ENCODE results near the gene ABI3BP. TPM values are rescaled to one million over a fixed set of nuclear protein-coding genes. Genes with fewer than 3 reads are reported as not detected.
A peak's percentile ranks its signal among the peaks of the same experiment; 100 is the strongest.

The ABI3BP gene
- total and polyA plus RNA-seq, 2 experiments from 2014 or later, result 0.42 to 0.57 TPM

DNA sequence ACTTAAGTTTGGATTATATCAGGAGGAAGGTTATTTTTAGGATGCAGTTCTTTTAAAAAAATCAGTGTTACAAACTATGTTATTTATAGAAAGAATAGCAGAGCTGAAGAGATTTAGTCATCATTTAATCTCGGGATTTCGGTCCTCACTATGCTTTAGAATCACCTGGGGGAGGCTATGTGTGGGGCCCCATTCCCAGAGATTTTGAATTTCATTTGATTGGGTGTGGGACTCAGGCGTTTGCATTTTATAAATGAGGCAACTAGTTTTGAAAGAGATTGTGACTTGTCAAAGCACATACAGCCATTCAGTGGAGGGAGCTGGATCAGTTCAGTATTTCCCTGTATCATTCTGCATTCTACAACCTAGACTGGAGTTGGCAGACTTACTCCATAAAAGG is 247.1 kb downstream of the ABI3BP start:
- H3K27me3 Mint-ChIP-seq (ENCODE audit: insufficient read depth, low read depth, poor library complexity), result no peaks in the 10 kb centered on the region
- H3F3A ChIP-seq (replicated peaks; ENCODE audit: low read depth), result no peaks in the 10 kb centered on the region
- H3K4me3 Mint-ChIP-seq, result no peak overlapping the region
- peak overlapping the region; percentile 28; the same call in 1 of the 2 replicates for H3K27ac Mint-ChIP-seq
- TF ChIP-seq JUNB (IDR thresholded peaks at IDR 0.05; ENCODE audit: unreplicated experiment) (no peak), EZH2 (IDR thresholded peaks at IDR 0.05; ENCODE audit: low read depth, unreplicated experiment) (no peak), POLR2AphosphoS5 (IDR thresholded peaks at IDR 0.05; ENCODE audit: low read depth) (no peak), ZNF114 (CRISPR knock-in tag; IDR thresholded peaks at IDR 0.05) (no peak)
- TF ChIP-seq, protein P1, sequence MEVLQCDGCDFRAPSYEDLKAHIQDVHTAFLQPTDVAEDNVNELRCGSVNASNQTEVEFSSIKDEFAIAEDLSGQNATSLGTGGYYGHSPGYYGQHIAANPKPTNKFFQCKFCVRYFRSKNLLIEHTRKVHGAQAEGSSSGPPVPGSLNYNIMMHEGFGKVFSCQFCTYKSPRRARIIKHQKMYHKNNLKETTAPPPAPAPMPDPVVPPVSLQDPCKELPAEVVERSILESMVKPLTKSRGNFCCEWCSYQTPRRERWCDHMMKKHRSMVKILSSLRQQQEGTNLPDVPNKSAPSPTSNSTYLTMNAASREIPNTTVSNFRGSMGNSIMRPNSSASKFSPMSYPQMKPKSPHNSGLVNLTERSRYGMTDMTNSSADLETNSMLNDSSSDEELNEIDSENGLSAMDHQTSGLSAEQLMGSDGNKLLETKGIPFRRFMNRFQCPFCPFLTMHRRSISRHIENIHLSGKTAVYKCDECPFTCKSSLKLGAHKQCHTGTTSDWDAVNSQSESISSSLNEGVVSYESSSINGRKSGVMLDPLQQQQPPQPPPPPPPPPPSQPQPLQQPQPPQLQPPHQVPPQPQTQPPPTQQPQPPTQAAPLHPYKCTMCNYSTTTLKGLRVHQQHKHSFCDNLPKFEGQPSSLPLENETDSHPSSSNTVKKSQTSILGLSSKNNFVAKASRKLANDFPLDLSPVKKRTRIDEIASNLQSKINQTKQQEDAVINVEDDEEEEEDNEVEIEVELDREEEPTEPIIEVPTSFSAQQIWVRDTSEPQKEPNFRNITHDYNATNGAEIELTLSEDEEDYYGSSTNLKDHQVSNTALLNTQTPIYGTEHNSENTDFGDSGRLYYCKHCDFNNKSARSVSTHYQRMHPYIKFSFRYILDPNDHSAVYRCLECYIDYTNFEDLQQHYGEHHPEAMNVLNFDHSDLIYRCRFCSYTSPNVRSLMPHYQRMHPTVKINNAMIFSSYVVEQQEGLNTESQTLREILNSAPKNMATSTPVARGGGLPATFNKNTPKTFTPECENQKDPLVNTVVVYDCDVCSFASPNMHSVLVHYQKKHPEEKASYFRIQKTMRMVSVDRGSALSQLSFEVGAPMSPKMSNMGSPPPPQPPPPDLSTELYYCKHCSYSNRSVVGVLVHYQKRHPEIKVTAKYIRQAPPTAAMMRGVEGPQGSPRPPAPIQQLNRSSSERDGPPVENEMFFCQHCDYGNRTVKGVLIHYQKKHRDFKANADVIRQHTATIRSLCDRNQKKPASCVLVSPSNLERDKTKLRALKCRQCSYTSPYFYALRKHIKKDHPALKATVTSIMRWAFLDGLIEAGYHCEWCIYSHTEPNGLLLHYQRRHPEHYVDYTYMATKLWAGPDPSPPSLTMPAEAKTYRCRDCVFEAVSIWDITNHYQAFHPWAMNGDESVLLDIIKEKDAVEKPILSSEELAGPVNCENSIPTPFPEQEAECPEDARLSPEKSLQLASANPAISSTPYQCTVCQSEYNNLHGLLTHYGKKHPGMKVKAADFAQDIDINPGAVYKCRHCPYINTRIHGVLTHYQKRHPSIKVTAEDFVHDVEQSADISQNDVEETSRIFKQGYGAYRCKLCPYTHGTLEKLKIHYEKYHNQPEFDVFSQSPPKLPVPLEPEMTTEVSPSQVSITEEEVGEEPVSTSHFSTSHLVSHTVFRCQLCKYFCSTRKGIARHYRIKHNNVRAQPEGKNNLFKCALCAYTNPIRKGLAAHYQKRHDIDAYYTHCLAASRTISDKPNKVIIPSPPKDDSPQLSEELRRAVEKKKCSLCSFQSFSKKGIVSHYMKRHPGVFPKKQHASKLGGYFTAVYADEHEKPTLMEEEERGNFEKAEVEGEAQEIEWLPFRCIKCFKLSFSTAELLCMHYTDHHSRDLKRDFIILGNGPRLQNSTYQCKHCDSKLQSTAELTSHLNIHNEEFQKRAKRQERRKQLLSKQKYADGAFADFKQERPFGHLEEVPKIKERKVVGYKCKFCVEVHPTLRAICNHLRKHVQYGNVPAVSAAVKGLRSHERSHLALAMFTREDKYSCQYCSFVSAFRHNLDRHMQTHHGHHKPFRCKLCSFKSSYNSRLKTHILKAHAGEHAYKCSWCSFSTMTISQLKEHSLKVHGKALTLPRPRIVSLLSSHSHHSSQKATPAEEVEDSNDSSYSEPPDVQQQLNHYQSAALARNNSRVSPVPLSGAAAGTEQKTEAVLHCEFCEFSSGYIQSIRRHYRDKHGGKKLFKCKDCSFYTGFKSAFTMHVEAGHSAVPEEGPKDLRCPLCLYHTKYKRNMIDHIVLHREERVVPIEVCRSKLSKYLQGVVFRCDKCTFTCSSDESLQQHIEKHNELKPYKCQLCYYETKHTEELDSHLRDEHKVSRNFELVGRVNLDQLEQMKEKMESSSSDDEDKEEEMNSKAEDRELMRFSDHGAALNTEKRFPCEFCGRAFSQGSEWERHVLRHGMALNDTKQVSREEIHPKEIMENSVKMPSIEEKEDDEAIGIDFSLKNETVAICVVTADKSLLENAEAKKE (CRISPR knock-in tag; IDR thresholded peaks at IDR 0.05), result no peak
- H3K4me3 ChIP-seq, result no peak overlapping the region
- ATAC-seq (no peak), DNase-seq (ENCODE audit: low spot score) (no peak)
- peaks cover 17% of the 10 kb centered on the region for H3K4me1 ChIP-seq (ENCODE audit: insufficient read depth)
- H3K36me3 Mint-ChIP-seq (ENCODE audit: low read depth), result peaks cover 49% of the 10 kb centered on the region; the same call in 2 of the 3 replicates
- no peaks in the 10 kb centered on the region; the same call in 1 of the 2 replicates for H4K20me1 ChIP-seq (replicated peaks; ENCODE audit: insufficient read depth)
- H3K36me3 ChIP-seq (ENCODE audit: insufficient read depth), result peaks cover 28% of the 10 kb centered on the region; the same call in 1 of the 2 replicates
- peaks cover 4% of the 10 kb centered on the region; the same call in 1 of the 2 replicates for H3K79me2 ChIP-seq (replicated peaks; ENCODE audit: insufficient read depth)
- no peaks in the 10 kb centered on the region for H3K27me3 ChIP-seq (ENCODE audit: insufficient read depth)
- H3K9me2 ChIP-seq (ENCODE audit: insufficient read depth), result no peaks in the 10 kb centered on the region
- no peak overlapping the region for H3K27ac ChIP-seq (ENCODE audit: low read depth)
- H2AFZ ChIP-seq, result no peak overlapping the region
- H3K4me2 ChIP-seq, result no peak overlapping the region
- H3K9me3 Mint-ChIP-seq, result no peaks in the 10 kb centered on the region
- H3K4me1 Mint-ChIP-seq, result peaks cover 12% of the 10 kb centered on the region

DNA sequence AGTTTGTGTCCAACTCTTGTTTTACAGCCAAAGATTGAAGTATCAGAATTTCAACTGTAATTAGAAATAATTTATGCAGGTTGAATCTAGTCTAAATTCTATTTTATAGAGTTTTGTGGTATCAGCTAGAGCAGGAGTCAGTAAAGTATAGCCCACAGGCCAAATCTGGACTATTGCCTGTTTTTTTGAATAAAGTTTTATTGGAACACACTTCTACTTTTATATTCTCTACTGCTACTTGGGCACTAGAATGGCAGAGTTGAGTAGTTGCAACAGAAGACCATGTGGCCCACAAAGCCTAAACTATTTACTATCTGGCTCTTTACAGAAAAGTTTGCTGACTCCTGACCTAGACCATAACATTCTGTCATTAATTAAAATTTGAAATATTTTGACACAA is 247.6 kb downstream of the ABI3BP start:
- H3K9me2 ChIP-seq (ENCODE audit: insufficient read depth), result no peaks in the 10 kb centered on the region
- no peak overlapping the region for H2AFZ ChIP-seq
- Mint-ChIP-seq H3K9me3 (no peaks in the 10 kb centered on the region), H3K36me3 (ENCODE audit: low read depth) (peaks cover 46% of the 10 kb centered on the region; the same call in 2 of the 3 replicates), H3K27ac (no peak overlapping the region), H3K4me1 (peaks cover 12% of the 10 kb centered on the region), H3K4me3 (no peak overlapping the region), H3K27me3 (ENCODE audit: insufficient read depth, low read depth, poor library complexity) (no peaks in the 10 kb centered on the region)
- no peak overlapping the region for H3K4me2 ChIP-seq
- ATAC-seq (no peak), DNase-seq (ENCODE audit: low spot score) (no peak)
- no peaks in the 10 kb centered on the region for H3F3A ChIP-seq (replicated peaks; ENCODE audit: low read depth)
- TF ChIP-seq EZH2phosphoT487 (IDR thresholded peaks at IDR 0.05; ENCODE audit: unreplicated experiment) (no peak), CREB1 (CRISPR knock-in tag; IDR thresholded peaks at IDR 0.05; ENCODE audit: low read depth) (no peak), JUNB (IDR thresholded peaks at IDR 0.05; ENCODE audit: unreplicated experiment) (no peak), POLR2AphosphoS5 (IDR thresholded peaks at IDR 0.05; ENCODE audit: low read depth) (no peak), ZNF114 (CRISPR knock-in tag; IDR thresholded peaks at IDR 0.05) (no peak)
- H4K20me1 ChIP-seq (replicated peaks; ENCODE audit: insufficient read depth), result no peaks in the 10 kb centered on the region; the same call in 1 of the 2 replicates
- no peak overlapping the region for H3K4me3 ChIP-seq
- H3K36me3 ChIP-seq (ENCODE audit: insufficient read depth), result peaks cover 28% of the 10 kb centered on the region; the same call in 1 of the 2 replicates
- H3K27ac ChIP-seq (ENCODE audit: low read depth), result no peak overlapping the region
- H3K4me1 ChIP-seq (ENCODE audit: insufficient read depth), result peaks cover 17% of the 10 kb centered on the region
- H3K79me2 ChIP-seq (replicated peaks; ENCODE audit: insufficient read depth), result peaks cover 4% of the 10 kb centered on the region; the same call in 1 of the 2 replicates
- no peaks in the 10 kb centered on the region for H3K27me3 ChIP-seq (ENCODE audit: insufficient read depth)

All from GM23338 (cell line).